Epidermal melanocyte (primary cell): ENCODE results near the gene HGFAC.

Experiments used
- DNase-seq: peaks from one replicate; pipeline ENCODE4 v3.0.0; 2011; ENCODE audit warnings: low spot score; ENCODE audit not compliant: insufficient read length

Gene HGFAC

DNA sequence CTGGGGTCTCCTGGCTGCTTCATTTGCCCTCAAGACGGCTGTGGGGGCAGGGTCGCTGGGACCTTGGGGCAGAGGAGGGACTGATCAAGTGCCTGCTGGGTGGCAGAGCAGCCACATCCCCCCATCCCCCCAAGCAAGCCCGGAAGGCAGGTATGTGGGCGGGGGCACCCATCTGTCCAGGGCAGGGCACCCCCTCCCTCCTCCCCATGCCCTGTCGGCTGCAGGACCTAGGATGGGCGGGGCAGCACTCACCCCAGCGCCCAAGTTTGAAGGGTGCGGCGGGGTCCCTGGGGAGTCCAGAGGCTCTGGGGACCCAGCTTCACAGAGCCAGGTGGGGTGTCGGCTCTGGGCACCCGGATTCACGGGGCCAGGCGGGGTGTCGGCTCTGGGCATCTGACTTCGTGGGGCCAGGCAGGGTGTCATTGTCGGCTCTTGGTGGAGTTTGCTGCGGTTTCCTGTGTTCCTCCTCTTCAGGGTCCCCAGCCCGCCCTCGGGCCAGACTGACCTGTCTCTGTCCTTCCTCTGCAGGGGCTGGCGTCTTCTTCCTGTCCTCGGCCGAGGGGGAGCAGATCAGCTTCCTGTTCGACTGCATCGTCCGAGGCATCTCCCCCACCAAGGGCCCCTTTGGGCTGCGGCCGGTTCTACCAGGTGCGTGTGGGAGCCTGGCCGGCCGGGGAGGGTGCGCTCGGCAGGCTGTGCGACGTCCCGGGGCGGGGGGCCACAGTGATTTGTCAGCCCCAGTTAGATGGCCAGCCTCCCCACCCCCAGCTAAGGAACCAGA lies 43.4 kb downstream of the HGFAC start:
- DNase-seq: no peak

DNA sequence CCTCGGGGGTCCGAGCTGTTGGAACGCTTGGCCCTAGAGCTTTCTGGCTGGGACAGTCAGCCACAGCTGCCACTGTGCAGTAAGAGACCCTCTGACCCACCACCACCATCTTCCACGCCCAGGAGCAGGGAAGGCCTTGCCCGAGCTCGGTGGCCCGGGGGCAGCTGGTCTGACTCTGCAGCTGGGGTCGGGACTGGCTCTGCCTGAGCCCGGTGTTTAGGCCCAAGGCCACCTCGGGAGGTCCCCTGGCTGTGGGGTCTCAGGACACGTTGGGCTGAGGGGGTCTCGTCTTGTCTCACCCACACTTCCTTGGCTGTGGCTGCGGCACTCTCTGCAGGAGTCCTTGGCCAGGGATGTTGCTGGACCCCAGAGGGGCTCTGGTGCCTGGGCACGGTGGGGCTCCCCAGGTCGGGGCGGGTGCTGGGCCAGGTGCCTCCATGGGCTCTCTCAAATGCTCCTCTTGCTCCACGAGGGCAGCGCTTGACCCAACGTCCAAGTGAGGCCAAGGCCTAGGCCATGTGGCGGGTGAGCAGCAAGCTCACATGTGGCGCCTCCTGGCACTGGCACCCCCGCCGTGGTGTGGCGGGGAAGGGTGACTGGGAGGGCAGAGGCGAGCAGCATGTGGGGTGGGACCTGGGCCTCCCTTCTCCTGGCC lies 44.2 kb downstream of the HGFAC start:
- no peak for DNase-seq

DNA sequence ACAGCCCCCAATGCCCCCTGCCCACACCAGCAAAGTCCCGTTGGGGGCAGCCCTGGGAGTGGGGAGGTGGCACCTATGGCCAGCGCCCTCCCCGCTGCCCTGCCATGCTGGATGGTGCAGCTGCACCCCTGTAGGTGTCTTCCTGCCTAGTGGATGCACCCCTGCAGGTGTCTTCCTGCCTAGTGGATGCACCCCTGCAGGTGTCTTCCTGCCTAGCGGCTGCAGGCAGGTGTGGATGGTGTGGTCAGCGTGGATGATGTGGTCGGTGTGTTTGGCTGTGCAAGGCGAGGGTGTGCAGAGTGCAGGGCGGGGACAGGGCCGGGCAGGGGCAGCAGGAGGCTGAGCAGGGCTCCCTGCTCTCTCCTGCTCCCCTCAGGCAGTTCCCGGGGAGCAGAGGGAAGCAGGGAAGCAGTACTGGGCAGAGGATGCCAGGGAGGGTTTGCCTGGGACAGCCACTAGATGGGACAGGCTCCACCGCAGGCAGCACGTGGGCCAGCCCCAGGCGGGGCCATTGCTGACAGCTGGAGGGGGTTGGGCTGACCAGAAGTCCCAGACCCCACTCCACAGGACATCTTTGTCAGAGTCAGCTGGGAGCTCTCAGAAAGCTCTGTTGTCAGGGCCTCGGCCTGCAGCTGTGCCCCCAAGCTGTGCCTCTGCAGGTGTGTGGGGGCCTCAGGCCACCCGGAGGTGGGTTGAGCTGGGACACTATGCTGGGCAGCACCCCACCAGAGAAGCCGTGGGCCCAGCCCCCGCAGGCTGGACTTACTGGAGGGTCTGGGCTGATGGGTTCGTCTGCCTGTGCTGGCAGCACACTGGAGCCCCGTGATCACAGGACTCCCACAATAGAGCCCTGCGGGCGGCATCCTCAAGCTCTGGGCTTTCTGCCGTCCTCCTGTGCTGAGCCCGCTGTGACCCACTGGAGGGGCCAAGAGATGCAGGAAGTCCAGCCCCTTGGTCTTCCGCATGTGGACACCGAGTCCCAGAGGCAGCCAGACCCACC lies 45.1 kb downstream of the HGFAC start:
- no peak for DNase-seq

DNA sequence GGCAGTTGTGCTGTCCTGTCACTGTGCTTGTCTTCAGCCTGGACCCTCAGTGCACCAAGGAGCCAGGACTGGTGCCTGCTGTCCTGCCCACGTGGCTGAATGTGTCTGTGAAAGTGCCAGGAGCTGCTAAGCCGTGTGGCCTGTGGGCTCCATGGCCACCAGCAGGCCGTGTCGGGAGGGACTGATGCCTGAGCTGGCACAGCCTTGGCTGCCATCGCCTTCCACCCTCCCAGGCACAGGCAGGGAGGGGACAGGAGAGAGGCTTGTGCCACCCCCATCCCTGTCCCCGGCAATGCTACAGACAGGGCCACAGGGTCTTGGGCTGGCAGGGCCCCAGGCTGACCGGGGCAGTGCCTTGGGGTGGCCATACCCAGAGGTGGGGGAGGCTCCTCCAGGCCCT lies 46.1 kb downstream of the HGFAC start:
- no peak for DNase-seq

DNA sequence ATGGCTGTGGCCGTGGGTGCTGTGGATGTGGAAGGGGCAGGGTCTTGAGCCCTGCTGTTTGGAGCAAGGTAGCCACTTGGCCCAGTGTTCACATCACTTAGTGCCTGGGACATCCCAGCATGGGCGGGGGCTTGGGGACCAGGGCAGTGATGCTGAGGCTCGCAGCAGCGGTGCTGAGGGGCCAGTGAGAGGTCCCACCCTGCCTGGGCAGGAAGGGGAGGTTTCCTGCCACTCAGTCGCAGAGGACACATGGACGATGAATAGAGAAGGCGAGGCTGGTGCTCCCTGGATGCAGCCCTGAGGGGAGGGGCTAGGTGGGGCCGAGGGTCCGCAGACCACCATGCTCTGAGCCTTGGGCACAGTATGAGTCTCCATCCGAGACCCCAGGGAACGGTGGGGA lies 47.1 kb downstream of the HGFAC start:
- no peak for DNase-seq

DNA sequence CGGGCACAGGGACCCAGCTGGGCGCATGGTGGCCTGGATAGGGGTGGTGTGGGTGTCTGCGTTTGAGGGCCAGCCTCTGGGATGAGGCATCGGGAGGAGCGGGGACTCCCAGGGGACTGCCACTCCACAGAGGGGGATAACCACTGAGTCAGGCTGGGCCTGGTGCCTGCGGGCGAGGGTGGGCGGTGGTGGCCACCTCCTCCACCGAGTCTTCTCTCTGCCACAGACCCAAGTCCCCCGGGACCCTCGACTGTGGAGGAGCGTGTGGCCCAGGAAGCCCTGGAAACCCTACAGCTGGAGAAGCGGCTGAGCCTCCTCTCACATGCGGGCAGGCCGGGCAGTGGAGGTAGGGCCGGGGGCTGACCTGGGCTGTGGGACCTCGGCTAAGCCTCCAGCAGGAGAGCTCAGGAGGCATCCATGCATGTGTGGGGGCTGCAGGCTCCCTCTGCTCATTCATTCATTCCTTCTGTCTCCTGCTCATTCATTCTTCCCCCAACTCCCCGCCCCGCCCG lies 47.7 kb downstream of the HGFAC start:
- no peak for DNase-seq

DNA sequence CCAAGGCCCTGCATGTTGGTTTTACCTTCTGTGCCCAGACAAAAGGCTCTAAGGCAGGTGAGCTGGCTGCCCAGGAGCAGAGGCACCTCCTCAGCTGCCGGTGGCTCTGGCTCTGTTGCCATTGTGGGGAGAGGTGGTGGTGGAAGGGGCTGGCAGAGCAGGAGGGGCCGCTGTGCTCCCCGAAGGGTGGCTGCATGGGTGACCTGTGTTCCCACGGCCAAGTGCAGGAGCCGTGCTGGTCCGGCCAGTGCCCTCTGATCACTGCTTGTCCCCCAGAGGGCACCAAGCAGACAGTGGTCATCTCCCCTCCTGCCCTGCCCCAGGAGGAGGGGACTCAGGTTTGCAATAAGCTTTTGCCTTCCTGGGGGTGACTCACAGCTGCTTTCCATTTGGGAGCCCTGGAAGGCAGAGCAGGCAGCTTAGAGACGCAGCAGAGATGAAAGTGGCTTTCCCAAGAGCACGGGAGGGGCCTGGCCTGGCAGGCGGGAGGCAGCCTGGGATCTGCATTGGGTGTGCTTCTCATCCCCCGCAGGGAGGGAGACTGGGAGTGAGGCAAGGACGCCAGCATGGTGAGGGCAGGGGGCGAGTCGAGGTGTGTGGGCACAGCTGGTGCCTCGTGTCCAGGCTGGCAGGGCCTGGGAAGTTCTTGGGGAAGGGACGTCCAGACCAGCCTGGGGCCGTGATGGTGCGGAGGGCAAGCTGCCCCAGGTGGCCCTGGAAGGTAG lies 50.1 kb downstream of the HGFAC start:
- no peak for DNase-seq

DNA sequence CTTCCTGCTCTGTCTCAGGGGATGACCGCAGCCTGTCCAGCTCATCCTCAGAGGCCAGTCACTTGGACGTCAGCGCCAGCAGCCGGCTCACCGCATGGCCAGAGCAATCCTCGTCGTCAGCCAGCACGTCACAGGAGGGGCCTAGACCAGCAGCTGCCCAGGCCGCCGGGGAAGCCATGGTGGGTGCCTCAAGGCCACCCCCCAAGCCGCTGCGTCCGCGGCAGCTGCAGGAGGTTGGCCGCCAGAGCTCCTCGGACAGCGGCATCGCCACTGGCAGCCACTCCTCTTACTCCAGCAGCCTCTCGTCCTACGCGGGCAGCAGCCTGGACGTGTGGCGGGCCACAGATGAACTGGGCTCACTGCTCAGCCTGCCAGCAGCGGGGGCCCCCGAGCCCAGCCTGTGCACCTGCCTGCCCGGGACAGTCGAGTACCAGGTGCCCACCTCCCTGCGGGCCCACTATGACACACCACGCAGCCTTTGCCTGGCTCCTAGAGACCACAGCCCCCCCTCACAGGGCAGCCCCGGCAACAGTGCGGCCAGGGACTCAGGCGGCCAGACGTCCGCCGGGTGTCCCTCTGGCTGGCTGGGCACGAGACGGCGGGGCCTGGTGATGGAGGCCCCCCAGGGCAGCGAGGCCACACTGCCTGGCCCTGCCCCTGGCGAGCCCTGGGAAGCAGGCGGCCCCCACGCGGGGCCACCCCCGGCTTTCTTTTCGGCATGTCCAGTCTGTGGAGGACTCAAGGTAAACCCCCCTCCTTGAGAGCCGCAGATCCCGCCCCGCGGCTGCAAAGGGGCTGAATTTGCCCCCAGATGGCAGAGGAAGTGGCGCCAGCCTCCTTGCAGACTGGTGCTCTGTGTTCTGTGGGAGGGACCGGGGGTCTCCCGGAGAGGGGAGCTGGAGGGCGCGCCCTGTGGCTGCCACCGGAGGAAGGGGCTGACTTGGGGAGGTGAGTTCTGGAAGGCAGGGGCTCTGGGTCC lies 51.3 kb downstream of the HGFAC start:
- no peak for DNase-seq

DNA sequence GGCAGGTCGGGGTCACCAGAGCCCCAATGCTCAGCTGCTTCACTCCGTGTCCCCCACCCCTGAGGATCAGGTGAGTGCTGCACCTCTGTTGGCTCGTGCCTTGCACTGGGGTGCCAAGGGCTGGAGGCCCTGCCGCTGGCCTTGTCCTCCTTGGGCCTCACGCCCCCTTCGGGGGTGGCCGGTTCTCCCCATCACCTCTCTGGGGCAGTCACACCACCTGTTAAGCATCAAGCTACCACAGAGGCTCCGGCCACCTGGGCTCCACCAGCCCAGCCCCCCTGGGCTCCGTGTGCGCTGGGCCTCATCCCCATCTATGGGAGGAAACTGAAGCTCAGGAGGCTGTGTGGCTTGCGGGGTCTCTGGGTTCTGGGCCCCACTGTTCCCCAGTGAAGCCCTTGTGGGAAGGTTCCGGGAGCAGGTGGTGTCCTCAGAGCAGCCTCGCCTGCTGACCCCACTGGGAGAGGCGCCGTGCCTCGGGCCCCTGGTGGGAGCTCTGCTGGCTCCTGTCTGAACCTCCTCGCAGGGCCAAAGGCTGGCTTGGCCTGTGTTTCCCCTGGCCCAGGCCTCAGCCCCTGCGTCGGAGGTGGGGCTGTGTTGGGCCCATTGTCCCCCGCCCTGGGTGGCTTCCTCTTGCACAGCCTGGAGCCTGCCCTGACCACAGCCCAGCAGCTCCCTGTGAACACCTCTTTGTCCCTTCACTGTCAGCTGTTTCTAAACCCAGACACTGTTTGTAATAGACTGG lies 52.1 kb downstream of the HGFAC start:
- DNase-seq: no peak

DNA sequence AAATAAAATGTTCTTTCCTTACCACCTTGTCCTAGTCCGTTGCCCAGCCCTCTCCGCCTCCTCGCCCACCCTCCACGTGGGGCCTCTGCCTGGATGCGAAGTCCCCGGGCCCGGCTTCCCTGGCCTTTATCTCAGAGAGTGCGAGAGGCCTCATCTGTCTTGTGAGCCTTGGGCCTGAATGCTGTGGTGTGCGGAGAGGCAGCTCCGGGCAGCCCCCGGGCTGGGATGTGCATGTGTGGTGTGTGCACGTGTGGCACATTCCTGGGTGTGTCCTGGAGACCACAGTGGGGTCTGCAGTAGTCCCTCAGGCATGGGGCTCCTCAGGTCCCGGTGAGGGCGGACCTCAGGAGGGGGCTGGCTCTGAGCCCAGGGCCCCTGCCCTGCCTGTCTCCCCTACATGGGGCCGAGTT lies 52.7 kb downstream of the HGFAC start:
- no peak for DNase-seq

DNA sequence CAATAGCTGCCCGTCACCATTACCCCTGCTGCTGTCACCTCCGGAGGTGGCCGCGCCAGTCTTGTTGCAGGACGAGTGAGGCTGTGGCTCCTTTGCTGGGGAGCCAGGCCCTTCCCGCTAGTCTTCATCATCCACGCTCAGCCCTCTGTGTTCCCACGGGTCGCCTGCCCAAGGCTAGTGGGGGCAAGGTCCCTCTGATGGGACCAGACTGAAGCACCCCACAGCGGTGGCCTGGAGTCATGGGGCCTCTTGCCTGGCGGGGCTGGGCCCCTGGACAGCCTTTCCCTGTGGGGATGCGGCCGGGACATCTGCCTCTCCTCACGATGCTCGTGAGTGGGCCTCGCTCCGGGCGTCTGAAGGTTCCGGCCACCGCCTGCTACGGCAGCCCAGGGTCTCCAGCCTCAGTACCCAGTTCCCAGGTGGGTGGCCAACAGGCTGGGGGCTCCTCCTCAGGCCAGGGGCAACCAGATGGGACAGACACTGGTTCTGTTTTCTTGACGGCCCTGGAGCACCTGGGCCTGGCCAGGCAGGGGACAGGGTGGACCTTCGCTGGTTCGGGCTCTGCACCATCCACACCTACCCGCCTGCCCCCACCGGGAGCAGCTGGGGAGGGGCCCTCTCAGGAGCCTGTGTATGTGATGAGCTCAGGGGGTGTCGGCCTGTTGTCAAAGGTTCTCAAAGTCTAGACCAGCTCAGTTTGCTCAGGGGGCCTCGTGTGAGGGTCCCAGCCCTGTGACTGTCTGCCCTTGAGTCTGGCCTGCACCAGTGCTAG lies 53.6 kb downstream of the HGFAC start:
- DNase-seq: no peak

DNA sequence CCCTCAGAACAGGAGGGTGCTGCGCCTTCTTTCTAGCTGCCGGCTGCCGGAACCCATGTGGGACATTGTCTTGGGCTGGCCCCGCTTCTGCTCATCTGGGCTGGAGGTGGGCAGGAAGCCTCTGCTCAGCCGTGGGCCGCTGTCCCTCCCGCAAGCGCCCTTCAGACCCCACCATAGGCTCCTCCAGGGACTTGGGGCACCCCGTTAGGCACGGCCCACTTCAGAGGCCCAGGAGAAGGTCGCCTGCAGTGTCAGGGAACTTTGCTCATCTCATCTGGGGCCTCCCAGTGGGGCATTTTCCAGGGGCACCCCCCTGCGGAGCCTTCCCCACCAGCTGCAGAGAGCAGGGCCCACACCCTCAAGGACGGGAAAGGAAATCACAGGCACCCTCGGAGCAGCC lies 54.3 kb downstream of the HGFAC start:
- no peak for DNase-seq

DNA sequence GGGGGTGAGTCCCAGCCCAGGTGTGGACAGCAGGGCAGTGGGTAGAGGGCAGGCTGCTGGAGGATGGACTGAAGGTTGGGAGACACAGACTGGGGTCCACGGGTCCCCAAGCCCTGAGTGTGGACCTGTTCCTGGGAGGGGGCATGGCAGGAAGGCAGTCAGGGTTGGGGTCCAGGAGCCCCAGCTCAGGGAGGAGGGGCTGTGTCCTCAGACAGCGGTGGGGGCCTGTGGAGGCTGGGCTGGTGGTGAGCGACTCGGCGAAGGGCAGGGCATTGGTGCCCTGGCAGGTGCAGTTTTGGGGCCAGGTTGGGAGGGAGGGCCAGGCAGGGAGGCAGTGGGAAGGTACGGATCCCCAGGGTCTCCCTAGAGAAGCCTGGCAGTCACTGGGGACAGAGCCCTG lies 55.3 kb downstream of the HGFAC start:
- DNase-seq: no peak

DNA sequence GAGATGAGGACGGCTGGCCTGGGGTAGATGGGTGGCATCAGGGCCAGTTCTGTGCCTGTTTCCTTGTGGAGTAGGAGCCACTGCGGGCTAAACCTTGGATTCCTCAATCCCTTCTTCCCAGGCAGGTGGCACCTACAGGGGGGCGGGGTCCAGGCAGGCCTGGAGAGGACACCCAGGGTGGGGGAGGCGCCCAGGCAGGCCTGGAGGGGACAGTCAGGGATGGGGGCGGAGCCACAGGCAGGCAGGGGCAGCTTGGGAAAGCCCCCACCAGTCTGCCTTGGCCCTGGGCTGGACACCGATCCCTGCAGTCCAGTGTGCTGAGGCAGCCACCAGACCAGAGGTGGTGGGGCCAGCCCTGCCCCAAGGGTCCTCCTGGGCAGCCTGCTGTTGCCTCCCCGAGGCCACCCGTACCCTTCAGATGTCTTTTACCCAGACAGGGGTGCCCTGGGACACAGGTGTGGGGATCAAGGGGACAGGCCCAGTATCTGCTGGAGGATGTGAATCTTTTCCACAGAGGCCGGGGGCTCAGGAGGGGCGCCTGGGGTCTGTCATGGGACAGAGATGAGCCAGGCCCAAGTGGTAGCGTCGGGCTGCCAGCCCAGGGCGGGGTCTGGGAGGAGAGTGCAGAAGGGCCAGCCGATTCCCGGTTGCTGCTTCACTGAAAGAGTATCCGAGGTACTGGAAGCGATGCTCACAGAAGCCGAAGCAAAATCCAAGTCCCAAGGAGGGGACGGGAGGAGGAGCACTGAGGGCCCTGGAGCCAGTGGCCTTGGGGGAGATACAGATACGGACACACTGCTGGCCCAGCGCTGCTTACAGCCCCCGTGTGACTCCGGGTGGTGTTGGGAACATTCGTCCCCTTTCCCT lies 56.0 kb downstream of the HGFAC start:
- no peak for DNase-seq

DNA sequence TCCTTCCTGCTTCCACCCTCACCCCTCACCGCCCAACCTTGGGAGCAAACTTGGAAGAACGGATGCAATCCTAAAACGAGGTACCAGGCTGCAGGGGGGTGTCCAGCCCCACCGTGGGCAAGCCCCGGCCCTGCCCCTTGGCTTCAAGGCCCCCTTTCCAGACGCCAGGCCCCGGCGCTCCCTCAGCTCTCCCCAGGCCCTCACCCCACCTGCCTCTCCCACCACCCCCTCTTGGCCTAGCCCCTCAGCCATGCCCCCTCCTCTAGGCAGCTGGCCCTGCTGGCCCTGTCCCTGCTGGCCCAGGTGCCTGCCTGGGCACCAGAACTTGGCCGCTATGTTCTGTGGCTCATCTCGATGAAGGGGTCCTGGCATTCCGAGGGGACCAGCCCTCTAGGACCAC lies 56.6 kb downstream of the HGFAC start:
- DNase-seq: no peak
